ENCODE measurements around the gene ATG2B.

The ATG2B gene

GRCh38 chr14:96268431-96269358 is 94.4 kb downstream of the ATG2B start:
- no peak for FAIRE-seq

GRCh38 chr14:96267916-96268315 is 95.2 kb downstream of the ATG2B start:
- FAIRE-seq = no peak

GRCh38 chr14:96267336-96267735 is 95.8 kb downstream of the ATG2B start:
- peak; percentile 77 for FAIRE-seq

- FAIRE-seq = no peak
Measured at GRCh38 chr14:96265383-96266095, 97.6 kb downstream of the ATG2B start.

- FAIRE-seq = no peak
Measured at GRCh38 chr14:96264853-96265252, 98.3 kb downstream of the ATG2B start.

- FAIRE-seq = no peak
Measured at GRCh38 chr14:96264200-96264553, 99.0 kb downstream of the ATG2B start.

GRCh38 chr14:96263347-96264199 is 99.6 kb downstream of the ATG2B start:
- FAIRE-seq = no peak

- no peak for FAIRE-seq
Measured at GRCh38 chr14:96261772-96262655, 101.1 kb downstream of the ATG2B start.

- no peak for FAIRE-seq
Measured at GRCh38 chr14:96261053-96261452, 102.1 kb downstream of the ATG2B start.

GRCh38 chr14:96260341-96260821 is 102.8 kb downstream of the ATG2B start:
- no peak for FAIRE-seq

- no peak for FAIRE-seq
Measured at GRCh38 chr14:96257900-96258299, 105.2 kb downstream of the ATG2B start.

GRCh38 chr14:96257056-96257455 is 106.1 kb downstream of the ATG2B start:
- no peak for FAIRE-seq

GRCh38 chr14:96256407-96256806 is 106.7 kb downstream of the ATG2B start:
- no peak for FAIRE-seq

GRCh38 chr14:96255501-96256366 is 107.4 kb downstream of the ATG2B start, which contains the start of gene BDKRB1:
TSS of gene BDKRB1 (plus strand) at chr14:96256210. CDS start at chr14:96263683, 7,473 bp downstream.
- FAIRE-seq = no peak

- FAIRE-seq = no peak
Measured at GRCh38 chr14:96254687-96255086, 108.5 kb downstream of the ATG2B start.

- FAIRE-seq = no peak
Measured at GRCh38 chr14:96252999-96253539, 110.1 kb downstream of the ATG2B start.

GRCh38 chr14:96252323-96252998 is 110.7 kb downstream of the ATG2B start:
- FAIRE-seq = no peak

- no peak for FAIRE-seq
Measured at GRCh38 chr14:96251656-96252155, 111.4 kb downstream of the ATG2B start.

GRCh38 chr14:96250485-96250884 is 112.7 kb downstream of the ATG2B start:
- no peak for FAIRE-seq

- no peak for FAIRE-seq
Measured at GRCh38 chr14:96249029-96249428, 114.1 kb downstream of the ATG2B start.

All from endometrium (tissue), 2 donors.